GM23248 (cell line): ENCODE measurements around the gene PUM1. TPM values are rescaled to one million over a fixed set of nuclear protein-coding genes. Genes with fewer than 3 reads are reported as not detected.

Source experiments
- DNase-seq: peaks from one replicate; pipeline ENCODE4 v3.0.0-alpha.2; 2015
- H2AFZ ChIP-seq: fragments of 200-600 bp; sonication (generic); 2 replicates; pipeline ENCODE4 v1.6.1; 2016; ENCODE audit warnings: antibody characterized with exemption
- H3F3A ChIP-seq: fragments of 200-600 bp; sonication (generic); 2 replicates; pipeline ENCODE4 v1.6.1; 2016; ENCODE audit warnings: mild to moderate bottlenecking, antibody characterized with exemption, mixed run types; ENCODE audit not compliant: insufficient read depth
- H3K27ac ChIP-seq: fragments of 200-600 bp; sonication (generic); 2 replicates; pipeline ENCODE4 v1.5.1; 2016; ENCODE audit warnings: mild to moderate bottlenecking
- H3K27me3 ChIP-seq: fragments of 200-600 bp; sonication (generic); replicated peaks from 2 replicates; pipeline ENCODE4 v1.6.1; 2016; ENCODE audit warnings: mild to moderate bottlenecking; ENCODE audit not compliant: insufficient read depth
- H3K36me3 ChIP-seq: fragments of 200-600 bp; sonication (generic); 2 replicates; pipeline ENCODE4 v1.6.1; 2016; ENCODE audit warnings: low read depth, mild to moderate bottlenecking
- H3K4me1 ChIP-seq: fragments of 200-600 bp; sonication (generic); 2 replicates; pipeline ENCODE4 v1.6.1; 2016; ENCODE audit warnings: mild to moderate bottlenecking; ENCODE audit not compliant: insufficient read depth
- H3K4me2 ChIP-seq: fragments of 200-600 bp; sonication (generic); one replicate; pipeline ENCODE4 v1.6.1; 2016; ENCODE audit warnings: mild to moderate bottlenecking; ENCODE audit not compliant: unreplicated experiment
- H3K4me3 ChIP-seq: fragments of 200-600 bp; sonication (generic); 2 replicates; pipeline ENCODE4 v1.5.1; 2016; ENCODE audit warnings: mild to moderate bottlenecking
- H3K79me2 ChIP-seq: fragments of 200-600 bp; sonication (generic); 2 replicates; pipeline ENCODE4 v1.6.1; 2016; ENCODE audit warnings: mild to moderate bottlenecking; ENCODE audit not compliant: insufficient read depth
- H3K9ac ChIP-seq: fragments of 200-600 bp; sonication (generic); 2 replicates; pipeline ENCODE4 v1.6.1; 2016; ENCODE audit warnings: mild to moderate bottlenecking
- H3K9me2 ChIP-seq: fragments of 200-600 bp; sonication (generic); 2 replicates; pipeline ENCODE4 v1.6.1; 2016; ENCODE audit warnings: mixed run types, mild to moderate bottlenecking, moderate library complexity; ENCODE audit not compliant: insufficient read depth
- H3K9me3 ChIP-seq: fragments of 200-600 bp; sonication (generic); one replicate; pipeline ENCODE4 v1.6.1; 2017; ENCODE audit warnings: low read depth
- H4K20me1 ChIP-seq: fragments of 200-600 bp; sonication (generic); 2 replicates; pipeline ENCODE4 v1.6.0; 2016; ENCODE audit not compliant: insufficient read depth
- EZH2 ChIP-seq: fragments of 200-600 bp; sonication (generic); IDR thresholded peaks from 2 replicates; pipeline ENCODE4 v1.6.1; 2018; ENCODE audit warnings: antibody characterized with exemption, mild to moderate bottlenecking; ENCODE audit not compliant: insufficient read depth, poor library complexity, severe bottlenecking
- EZH2phosphoT487 ChIP-seq: fragments of 200-600 bp; sonication (generic); IDR thresholded peaks from 2 replicates; pipeline ENCODE4 v1.6.1; 2018; ENCODE audit warnings: antibody characterized with exemption, moderate library complexity, mild to moderate bottlenecking, low read depth; ENCODE audit not compliant: insufficient read depth
- WGBS, 2 experiments: methylation state at CpG; one replicate each; pipeline ENCODE4 v1.1.6; 2015 to 2017; ENCODE audit warnings: low lambda C conversion rate in 2 of 2, low coverage in 1 of 2; ENCODE audit errors: missing lambda C conversion rate in 2 of 2; 5-methylcytosine and 5-hydroxymethylcytosine counted together
- in situ Hi-C: fragments of 300-500 bp; cut with MboI; formaldehyde crosslinking; loops from 2 replicates; pipeline ENCODE4 v1.15.0; 2020
- polyA plus RNA-seq: library from polyadenylated mRNA; unstranded; fragments of >200 nt; fragmentation: Nextera tagmentation; extraction: Ambion mirVana; gene quantifications from 2 replicates; pipeline ENCODE4 v1.2.1, GENCODE V29; 2016
- total RNA-seq: library from RNA; depleted of rRNA; stranded (reverse); fragments of >200 nt; shearing (Covaris generic); gene quantifications from 2 replicates; pipeline ENCODE4 v1.2.3, GENCODE V29; 2014

Gene PUM1
- total and polyA plus RNA-seq, 2 experiments from 2014 or later = 46.3 to 49.5 TPM

- Histone ChIP-seq H3K9ac (no peak overlapping the region), H3K4me2 (peak overlapping the region; percentile 57), H3K79me2 (peaks cover 85% of the 10 kb centered on the region), H4K20me1 (peaks cover 8% of the 10 kb centered on the region; the same call in 1 of the 2 replicates), H3K27ac (peak overlapping the region; percentile 37), H3K9me2 (no peaks in the 10 kb centered on the region), H2AFZ (no peak overlapping the region), H3K4me1 (peaks cover 16% of the 10 kb centered on the region), H3K9me3 (no peaks in the 10 kb centered on the region), H3K27me3 (no peaks in the 10 kb centered on the region), H3K36me3 (peaks cover 77% of the 10 kb centered on the region), H3K4me3 (no peak overlapping the region), H3F3A (peaks cover 23% of the 10 kb centered on the region)
- 81 to 92% methylated on average over 3 of the region's 3 CpGs for WGBS, 2 experiments
- no peak for TF ChIP-seq EZH2phosphoT487
- TF ChIP-seq EZH2 = no peak
- no peak for DNase-seq
- in situ Hi-C loops = no loop called here
Measured at GRCh38 chr1:30948278-30948677, 117.2 kb downstream of the PUM1 start.

- TF ChIP-seq EZH2phosphoT487 (no peak), EZH2 (no peak)
- DNase-seq = no peak
- Histone ChIP-seq H3K9me3 (no peaks in the 10 kb centered on the region), H3K9me2 (no peaks in the 10 kb centered on the region), H3K4me2 (no peak overlapping the region), H3K27me3 (no peaks in the 10 kb centered on the region), H3K79me2 (peaks cover 87% of the 10 kb centered on the region), H3K4me3 (no peak overlapping the region), H3F3A (peaks cover 23% of the 10 kb centered on the region), H3K4me1 (peaks cover 16% of the 10 kb centered on the region), H3K36me3 (peaks cover 73% of the 10 kb centered on the region), H2AFZ (no peak overlapping the region), H3K9ac (no peak overlapping the region), H3K27ac (no peak overlapping the region), H4K20me1 (peaks cover 8% of the 10 kb centered on the region; the same call in 1 of the 2 replicates)
- in situ Hi-C loops = no loop called here
Measured at GRCh38 chr1:30947212-30947611, 118.3 kb downstream of the PUM1 start.

DNA sequence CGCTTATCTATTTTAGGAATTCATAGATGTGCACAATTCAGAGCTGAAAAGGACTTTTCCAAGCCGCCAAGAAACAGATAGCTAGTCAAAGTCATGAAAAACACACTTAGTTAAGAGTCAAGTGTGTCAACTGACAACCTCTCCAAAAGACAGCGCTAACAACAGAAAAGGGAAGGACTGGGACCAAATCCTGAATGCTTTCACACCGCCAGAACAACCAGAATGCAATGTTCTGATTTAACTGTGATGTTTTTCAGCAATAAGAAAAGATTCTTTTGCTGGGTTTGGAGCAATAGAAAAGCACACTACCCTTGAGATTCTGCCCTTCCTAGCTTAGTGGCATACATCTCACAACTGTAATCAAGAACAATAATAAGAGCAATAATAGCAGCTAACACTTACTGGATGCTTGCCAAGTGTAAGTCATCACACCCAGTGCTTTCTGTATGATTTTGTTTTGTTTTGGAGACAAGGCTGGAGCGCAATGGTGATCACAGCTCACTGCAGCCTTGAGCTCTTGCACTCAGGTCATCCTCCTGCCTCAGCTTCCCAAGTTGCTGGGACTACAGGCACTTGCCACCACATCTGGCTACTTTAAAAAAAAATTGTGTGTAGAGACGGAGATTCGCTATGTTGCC is 123.1 kb downstream of the PUM1 start:
- Histone ChIP-seq H3K9ac (no peak overlapping the region), H2AFZ (no peak overlapping the region), H3K27me3 (no peaks in the 10 kb centered on the region), H3K4me1 (no peaks in the 10 kb centered on the region), H3K4me3 (no peak overlapping the region), H3K9me3 (no peaks in the 10 kb centered on the region), H3K4me2 (no peak overlapping the region), H3F3A (peaks cover 4% of the 10 kb centered on the region; the same call in 1 of the 2 replicates), H3K9me2 (no peaks in the 10 kb centered on the region), H3K27ac (no peak overlapping the region), H4K20me1 (peaks cover 8% of the 10 kb centered on the region; the same call in 1 of the 2 replicates), H3K36me3 (peaks cover 66% of the 10 kb centered on the region), H3K79me2 (peaks cover 93% of the 10 kb centered on the region)
- TF ChIP-seq EZH2phosphoT487 (no peak), EZH2 (no peak)
- 91 to 95% methylated on average over 7 of the region's 7 CpGs for WGBS, 2 experiments
- in situ Hi-C loops = no loop called here
- DNase-seq = peak; percentile 32

DNA sequence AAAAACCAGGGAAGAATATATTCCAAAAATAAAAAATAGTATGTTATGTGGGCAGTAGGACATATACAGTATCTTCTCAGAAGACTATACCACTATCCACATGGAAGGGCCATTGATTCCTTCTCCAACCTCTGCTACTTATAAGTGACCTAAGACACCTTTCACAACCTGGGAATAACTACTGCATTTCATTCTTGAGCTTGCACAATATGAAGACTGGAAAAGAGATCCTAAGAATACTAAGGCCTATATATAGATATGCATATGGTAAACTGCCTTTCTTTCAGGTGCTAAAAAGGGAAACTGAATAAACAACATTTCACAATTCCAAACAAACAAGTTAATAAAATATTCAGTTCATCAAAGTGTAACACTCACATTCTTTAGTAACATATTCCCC is 125.0 kb downstream of the PUM1 start:
- Histone ChIP-seq H3K27ac (no peak overlapping the region), H3K9me3 (no peaks in the 10 kb centered on the region), H3K36me3 (peaks cover 56% of the 10 kb centered on the region), H4K20me1 (peaks cover 8% of the 10 kb centered on the region; the same call in 1 of the 2 replicates), H3K79me2 (peaks cover 74% of the 10 kb centered on the region), H3K9ac (no peak overlapping the region), H3K4me1 (no peaks in the 10 kb centered on the region), H3K4me3 (no peak overlapping the region), H3F3A (no peaks in the 10 kb centered on the region), H3K27me3 (no peaks in the 10 kb centered on the region), H3K4me2 (no peak overlapping the region), H2AFZ (no peak overlapping the region), H3K9me2 (no peaks in the 10 kb centered on the region)
- TF ChIP-seq EZH2phosphoT487 = no peak
- no peak for TF ChIP-seq EZH2
- in situ Hi-C loops = no loop called here
- DNase-seq = no peak
